Dermis microvascular lymphatic vessel endothelial cell (primary cell): ENCODE measurements around the gene WSCD2. TPM values are rescaled to one million over a fixed set of nuclear protein-coding genes. Genes with fewer than 3 reads are reported as not detected.

Experiments used
- DNase-seq, 2 donors: peaks; one replicate each; pipeline versions ENCODE4 v3.0.0 to v3.0.0-alpha.2; 2010; ENCODE audit warnings: low read depth in 2 of 2
- total RNA-seq: library from RNA; depleted of rRNA; stranded (reverse); fragments of >200 nt; gene quantifications from 2 replicates; pipeline ENCODE4 v1.2.1, GENCODE V29; 2014

The WSCD2 gene
- total RNA-seq, 1 donor from 2014 or later, result not detected

DNA sequence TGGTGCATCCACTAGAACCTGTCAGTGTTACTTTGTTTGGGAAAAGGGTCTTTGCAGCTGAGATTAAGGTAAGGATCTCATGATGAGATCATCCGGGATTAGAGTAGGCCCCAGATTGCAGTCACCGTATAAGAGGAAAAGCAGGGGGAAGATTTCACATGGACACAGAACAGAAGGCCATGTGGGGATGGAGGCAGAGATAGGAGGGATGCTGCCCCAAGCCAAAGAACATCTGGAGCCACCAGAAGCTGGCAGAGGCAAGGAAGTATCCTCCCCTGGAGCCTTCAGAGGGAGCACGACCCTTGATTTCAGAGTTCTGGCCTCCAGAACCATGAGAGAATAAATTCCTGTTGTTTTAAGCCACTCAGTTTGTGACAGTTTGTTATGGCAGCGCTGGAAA, 170.4 kb downstream of the WSCD2 start:
- no peak for DNase-seq

Other genes starting within 250 kb of the WSCD2 start
- gene CMKLR1, start 210.0 kb downstream of the WSCD2 start, total RNA-seq, result under 0.01 and 0.13 TPM in 2 replicates